CD4-positive, alpha-beta memory T cell (primary cell): ENCODE data around the gene PCMT1. TPM values are rescaled to one million over a fixed set of nuclear protein-coding genes. Genes with fewer than 3 reads are reported as not detected.
A peak's percentile ranks its signal among the peaks of the same experiment; 100 is the strongest.
"Not testable (repeated sequence)": the region's sequence is repeated elsewhere in the genome, so short reads cannot be mapped to it uniquely, and the experiment has no call there.

ENCODE experiments used
- CTCF ChIA-PET: fragments of 350-600 bp; sonication (Branson Sonifier 250); formaldehyde crosslinking; loops from one replicate; lab custom pipeline; 2021; ENCODE audit warnings: inconsistent platforms; ENCODE audit not compliant: partially characterized antibody; lab: Charles Lee
- POLR2A ChIA-PET: fragments of 350-600 bp; sonication (Branson Sonifier 250); formaldehyde crosslinking; loops from one replicate; lab custom pipeline; 2021; ENCODE audit not compliant: partially characterized antibody; lab: Charles Lee
- DNase-seq, 5 donors: peaks; one replicate each; pipeline versions ENCODE4 v3.0.0 to v3.0.0-alpha.2; 2020 to 2022; ENCODE audit warnings: mixed read lengths in 1 of 5
- H3K27ac ChIP-seq: one replicate; pipeline ENCODE4 v1.7.0; 2013; ENCODE audit warnings: low read depth, low read length
- H3K27me3 ChIP-seq: 2 replicates; pipeline ENCODE4 v1.7.0; 2013; ENCODE audit warnings: mild to moderate bottlenecking, low read length, moderate library complexity; ENCODE audit not compliant: insufficient read depth
- H3K36me3 ChIP-seq: 2 replicates; pipeline ENCODE4 v1.7.0; 2013; ENCODE audit warnings: mild to moderate bottlenecking, low read length, moderate library complexity; ENCODE audit not compliant: insufficient read depth
- H3K4me1 ChIP-seq: 2 replicates; pipeline ENCODE4 v1.7.0; 2013; ENCODE audit warnings: mild to moderate bottlenecking, low read length, moderate library complexity; ENCODE audit not compliant: insufficient read depth
- H3K4me3 ChIP-seq, 2 donors: one replicate each; pipeline ENCODE4 v1.7.0; 2013; ENCODE audit warnings: low read length in 2 of 2, mild to moderate bottlenecking in 1 of 2
- H3K9me3 ChIP-seq, 2 donors: one replicate each; pipeline ENCODE4 v1.7.0; 2013; ENCODE audit warnings: low read length in 2 of 2, control low read depth in 1 of 2; ENCODE audit not compliant: control insufficient read depth in 1 of 2
- H3K27ac Mint-ChIP-seq, 7 donors: one replicate each; pipeline ENCODE4 v1.8.0; 2020 to 2021; ENCODE audit warnings: mixed read lengths in 7 of 7, mild to moderate bottlenecking in 6 of 7, inconsistent platforms in 3 of 7, moderate library complexity in 3 of 7
- H3K27me3 Mint-ChIP-seq, 2 donors: one replicate each; pipeline ENCODE4 v1.8.0; 2020 to 2021; ENCODE audit warnings: mixed read lengths in 2 of 2
- H3K36me3 Mint-ChIP-seq, 2 donors: one replicate each; pipeline ENCODE4 v1.8.0; 2020 to 2021; ENCODE audit warnings: mixed read lengths in 2 of 2, inconsistent platforms in 1 of 2, mild to moderate bottlenecking in 1 of 2
- H3K4me1 Mint-ChIP-seq, 4 donors: one replicate each; pipeline ENCODE4 v1.8.0; 2020 to 2021; ENCODE audit warnings: mixed read lengths in 4 of 4, mild to moderate bottlenecking in 1 of 4
- H3K4me3 Mint-ChIP-seq, 8 donors: one replicate each; pipeline ENCODE4 v1.8.0; 2020 to 2021; ENCODE audit warnings: mixed read lengths in 8 of 8, mild to moderate bottlenecking in 7 of 8, moderate library complexity in 6 of 8, inconsistent platforms in 3 of 8
- H3K9me3 Mint-ChIP-seq, 8 donors: one replicate each; pipeline ENCODE4 v1.8.0; 2020 to 2021; ENCODE audit warnings: mixed read lengths in 8 of 8, mild to moderate bottlenecking in 5 of 8, inconsistent platforms in 3 of 8, moderate library complexity in 1 of 8
- intact Hi-C: fragments of 100-400 bp; cut with micrococcal nuclease; formaldehyde crosslinking; loops from one replicate; pipeline ENCODE4 v1.15.1; 2023
- polyA plus RNA-seq, 2 donors: library from polyadenylated mRNA; unstranded; fragments of 300-500 nt; fragmentation: Illumina TruSeq; gene quantifications; one replicate each; pipeline ENCODE4 v1.2.3, GENCODE V29; 2021
- total RNA-seq, 2 experiments: library from RNA; stranded (reverse); gene quantifications; one replicate each; pipeline ENCODE4 v1.2.3, GENCODE V29; 2021

The PCMT1 gene
- total and polyA plus RNA-seq, 4 experiments from 2014 or later: 50.8 to 196 (median 100) TPM

- Mint-ChIP-seq H3K9me3 (no peaks in the 10 kb centered on the region), H3K4me1 (peaks cover 10 to 16% (median 14%) of the 10 kb centered on the region in 4 donors), H3K27ac (peak overlapping the region in 6 of 7 donors; percentile 32 to 90 (median 78)), H3K4me3 (peak overlapping the region in 6 of 8 donors; percentile 9 to 72 (median 45)), H3K27me3 (no peaks in the 10 kb centered on the region), H3K36me3 (peaks cover 22 to 55% of the 10 kb centered on the region in 2 donors)
- ChIA-PET CTCF (no interaction called here), POLR2A (interaction anchor here (0.6 kb wide), 1 partner anchor 12 kb away, joined by 3 read pairs; no protein-coding TSS in a partner anchor)
- Histone ChIP-seq H3K36me3 (peaks cover 38% of the 10 kb centered on the region), H3K4me1 (peaks cover 19% of the 10 kb centered on the region), H3K27me3 (no peaks in the 10 kb centered on the region), H3K4me3 (no peak overlapping the region), H3K27ac (no peak overlapping the region), H3K9me3 (no peaks in the 10 kb centered on the region)
- intact Hi-C loops: no loop called here
- no peak for DNase-seq
Measured at GRCh38 chr6:149728499-149729234, 20.9 kb upstream of the PCMT1 start.

- intact Hi-C loops: no loop called here
- no peak overlapping the region for H3K4me3 Mint-ChIP-seq
- POLR2A ChIA-PET: no interaction called here
- H3K27ac Mint-ChIP-seq: peak overlapping the region in 2 of 7 donors; percentile 9 to 16
- Histone ChIP-seq H3K4me3 (no peak overlapping the region), H3K27me3 (no peaks in the 10 kb centered on the region), H3K9me3 (no peaks in the 10 kb centered on the region), H3K4me1 (peaks cover 19% of the 10 kb centered on the region), H3K36me3 (peaks cover 38% of the 10 kb centered on the region), H3K27ac (no peak overlapping the region)
- no peak for DNase-seq
- no peaks in the 10 kb centered on the region for H3K27me3 Mint-ChIP-seq
- no peaks in the 10 kb centered on the region for H3K9me3 Mint-ChIP-seq
- peaks cover 8 to 12% (median 10%) of the 10 kb centered on the region in 4 donors for H3K4me1 Mint-ChIP-seq
- CTCF ChIA-PET: no interaction called here
- H3K36me3 Mint-ChIP-seq: peaks cover 18 to 54% of the 10 kb centered on the region in 2 donors
Measured at GRCh38 chr6:149729824-149730223, 19.7 kb upstream of the PCMT1 start.

GRCh38 chr6:149733089-149733720 is 16.3 kb upstream of the PCMT1 start:
- no peaks in the 10 kb centered on the region for H3K27me3 Mint-ChIP-seq

GRCh38 chr6:149734915-149735314 is 14.6 kb upstream of the PCMT1 start:
- POLR2A ChIA-PET: interaction anchor here (0.5 to 1.5 kb wide), 2 partner anchors 12 to 17 kb away, joined by 3 read pairs; partner anchors contain the start of gene LATS1

More at GRCh38 chr6:149733089-149733720, 16.3 kb upstream of the PCMT1 start:
- Histone ChIP-seq H3K36me3 (peaks cover 48% of the 10 kb centered on the region), H3K9me3 (no peaks in the 10 kb centered on the region), H3K4me1 (peaks cover 12% of the 10 kb centered on the region), H3K27me3 (no peaks in the 10 kb centered on the region), H3K27ac (no peak overlapping the region), H3K4me3 (no peak overlapping the region)
- H3K36me3 Mint-ChIP-seq: peaks cover 12 to 52% of the 10 kb centered on the region in 2 donors
- no peaks in the 10 kb centered on the region for H3K9me3 Mint-ChIP-seq
- H3K4me3 Mint-ChIP-seq: no peak overlapping the region
- intact Hi-C loops: no loop called here
- peak overlapping the region in 2 of 7 donors; percentile 53 to 79 for H3K27ac Mint-ChIP-seq
- POLR2A ChIA-PET: no interaction called here
- peaks cover 6 to 8% (median 8%) of the 10 kb centered on the region in 4 donors for H3K4me1 Mint-ChIP-seq
- DNase-seq: no peak
- CTCF ChIA-PET: interaction anchor here (0.9 kb wide), 1 partner anchor 69 kb away, joined by 3 read pairs; no protein-coding TSS in a partner anchor

GRCh38 chr6:149745252-149745651 is 4.3 kb upstream of the PCMT1 start:
- not testable (repeated sequence) for H3K9me3 Mint-ChIP-seq, H3K27ac ChIP-seq, H3K27me3 Mint-ChIP-seq, DNase-seq, H3K27me3 ChIP-seq, H3K9me3 ChIP-seq
- CTCF ChIA-PET: interaction anchor here (0.9 to 2.7 kb wide), 5 partner anchors 8 to 68 kb away, joined by 4 to 6 read pairs (median 4); partner anchors contain the start of gene LATS1
- H3K27ac Mint-ChIP-seq: peak overlapping the region; percentile 75 to 97 (median 94)
- intact Hi-C loops: loop anchor here (5.0 kb wide), 1 partner anchor 198 kb away; the partner anchor contains the start of gene PPIL4
- peaks cover 25% of the 10 kb centered on the region for H3K4me1 ChIP-seq
- H3K4me3 Mint-ChIP-seq: peak overlapping the region; percentile 92 to 99 (median 97)
- peaks cover 31% of the 10 kb centered on the region for H3K36me3 ChIP-seq
- H3K4me1 Mint-ChIP-seq: peaks cover 13 to 40% (median 24%) of the 10 kb centered on the region in 4 donors
- H3K36me3 Mint-ChIP-seq: peaks cover 11 to 35% of the 10 kb centered on the region in 2 donors
- H3K4me3 ChIP-seq: peak overlapping the region; percentile 87 to 90
- POLR2A ChIA-PET: interaction anchor here (0.7 to 6.7 kb wide), 5 partner anchors 9 to 201 kb away, joined by 3 to 82 read pairs (median 3); partner anchors contain the start of genes LATS1 and PPIL4

More at GRCh38 chr6:149734915-149735314, 14.6 kb upstream of the PCMT1 start:
- Mint-ChIP-seq H3K27me3 (no peaks in the 10 kb centered on the region), H3K27ac (no peak overlapping the region), H3K4me1 (peaks cover 0 to 4% (median 3%) of the 10 kb centered on the region in 4 donors), H3K4me3 (no peak overlapping the region), H3K36me3 (peaks cover 14 to 44% of the 10 kb centered on the region in 2 donors), H3K9me3 (no peaks in the 10 kb centered on the region)
- intact Hi-C loops: no loop called here
- H3K4me1 ChIP-seq: no peaks in the 10 kb centered on the region
- H3K4me3 ChIP-seq: no peak overlapping the region
- H3K9me3 ChIP-seq: no peaks in the 10 kb centered on the region
- H3K27ac ChIP-seq: no peak overlapping the region
- DNase-seq: no peak
- H3K27me3 ChIP-seq: no peaks in the 10 kb centered on the region
- peaks cover 51% of the 10 kb centered on the region for H3K36me3 ChIP-seq
- CTCF ChIA-PET: interaction anchor here (0.7 to 1.1 kb wide), 3 partner anchors 9 to 1638 kb away, joined by 3 to 4 read pairs (median 4); no protein-coding TSS in a partner anchor

- peaks cover 5 to 31% of the 10 kb centered on the region in 2 donors for H3K36me3 Mint-ChIP-seq
- Histone ChIP-seq H3K4me3 (peak within 1 kb of the TSS; percentile 87 to 90), H3K36me3 (peaks cover 21% of the 10 kb centered on the region), H3K27ac (peak within 1 kb of the TSS; percentile 78), H3K4me1 (peaks cover 36% of the 10 kb centered on the region), H3K9me3 (no peaks in the 10 kb centered on the region), H3K27me3 (no peaks in the 10 kb centered on the region)
- intact Hi-C loops: loop anchor here (1.0 to 5.0 kb wide), 5 partner anchors 28 to 199 kb away; partner anchors contain the start of genes GINM1, KATNA1, LATS1 and LRP11
- ChIA-PET CTCF (interaction anchor here (0.6 to 2.7 kb wide), 4 partner anchors 9 to 47 kb away, joined by 3 to 6 read pairs (median 4); partner anchors contain the start of gene LATS1), POLR2A (interaction anchor here (0.6 to 6.7 kb wide), 9 partner anchors 10 to 1119 kb away, joined by 3 to 82 read pairs (median 3); partner anchors contain the start of genes KATNA1, LATS1, MTHFD1L and PPIL4)
- no peaks in the 10 kb centered on the region for H3K27me3 Mint-ChIP-seq
- no peaks in the 10 kb centered on the region for H3K9me3 Mint-ChIP-seq
- DNase-seq: peak; percentile 89 to 92 (median 89)
- H3K27ac Mint-ChIP-seq: peak within 1 kb of the TSS; percentile 88 to 97 (median 94)
- H3K4me3 Mint-ChIP-seq: peak within 1 kb of the TSS; percentile 92 to 99 (median 97)
- peaks cover 18 to 47% (median 31%) of the 10 kb centered on the region in 4 donors for H3K4me1 Mint-ChIP-seq
Measured at GRCh38 chr6:149746147-149746946, 3.2 kb upstream of the PCMT1 start, which contains the start of gene NUP43. NUP43 (minus strand) TSS chr6:149746529; CDS start chr6:149746495, 34 bp downstream.
